Measurements from ENCODE around the gene PCIF1. TPM values are rescaled to one million over a fixed set of nuclear protein-coding genes. Genes with fewer than 3 reads are reported as not detected.
A peak's percentile ranks its signal among the peaks of the same experiment; 100 is the strongest.
"Not testable (repeated sequence)": the region's sequence is repeated elsewhere in the genome, so short reads cannot be mapped to it uniquely, and the experiment has no call there.

PCIF1 gene
- total and polyA plus RNA-seq, 8 donors, result 21.0 to 41.4 (median 27.3) TPM

GRCh38 chr20:45987108-45987780 is 52.8 kb downstream of the PCIF1 start:
- Histone ChIP-seq H3K27me3 (peaks cover 0 to 73% (median 0%) of the 10 kb centered on the region in 3 donors), H3K4me3 (no peak overlapping the region), H3K4me1 (peaks cover 0 to 7% (median 0%) of the 10 kb centered on the region in 4 donors), H3K27ac (no peak overlapping the region), H3K36me3 (no peaks in the 10 kb centered on the region), H3K9me3 (no peaks in the 10 kb centered on the region)
- peak; percentile 79 to 83 for DNase-seq
- intact Hi-C loops (cut with DNase I; ENCODE audit: low total_unique reads), result no loop called here
- TF ChIP-seq POLR2A (IDR thresholded peaks at IDR 0.05) (no peak), CTCF (IDR thresholded peaks at IDR 0.05) (peak in 5 of 7 experiments; percentile 35 to 77 (median 59)), EP300 (IDR thresholded peaks at IDR 0.05) (no peak)
- 7 to 11% (median 9%) methylated on average over 10 to 16 of the region's 16 CpGs for WGBS, 5 donors

GRCh38 chr20:45988830-45989229 is 54.3 kb downstream of the PCIF1 start:
- WGBS, 5 donors, result 62 to 83% (median 69%) methylated on average over 6 of the region's 6 CpGs

GRCh38 chr20:45991616-45992015 is 57.1 kb downstream of the PCIF1 start:
- Histone ChIP-seq H3K9me3 (no peaks in the 10 kb centered on the region), H3K4me1 (peaks cover 0 to 7% (median 0%) of the 10 kb centered on the region in 4 donors), H3K27me3 (peaks cover 0 to 95% (median 0%) of the 10 kb centered on the region in 3 donors), H3K4me3 (no peak overlapping the region), H3K36me3 (no peaks in the 10 kb centered on the region), H3K27ac (no peak overlapping the region)
- 59 to 89% (median 88%) methylated on average over 3 of the region's 3 CpGs for WGBS, 5 donors
- TF ChIP-seq POLR2AphosphoS5 (IDR thresholded peaks at IDR 0.05) (no peak), CTCF (IDR thresholded peaks at IDR 0.05) (no peak), POLR2A (IDR thresholded peaks at IDR 0.05) (no peak), EP300 (IDR thresholded peaks at IDR 0.05) (no peak)
- intact Hi-C loops (cut with DNase I; ENCODE audit: low total_unique reads), result no loop called here
- DNase-seq, result no peak

More at GRCh38 chr20:45988830-45989229, 54.3 kb downstream of the PCIF1 start:
- H3K27me3 ChIP-seq, result peaks cover 0 to 77% (median 0%) of the 10 kb centered on the region in 3 donors
- DNase-seq; H3K4me3 ChIP-seq; H3K36me3 ChIP-seq; intact Hi-C loops (cut with DNase I; ENCODE audit: low total_unique reads); H3K4me1 ChIP-seq; H3K9me3 ChIP-seq; H3K27ac ChIP-seq: not testable (repeated sequence)

GRCh38 chr20:45993197-45993951 is 58.9 kb downstream of the PCIF1 start:
- TF ChIP-seq POLR2AphosphoS5 (IDR thresholded peaks at IDR 0.05), result no peak
- TF ChIP-seq EP300 (IDR thresholded peaks at IDR 0.05), result no peak
- no peak for TF ChIP-seq CTCF (IDR thresholded peaks at IDR 0.05)
- no peak for TF ChIP-seq POLR2A (IDR thresholded peaks at IDR 0.05)
- H3K36me3 ChIP-seq, result no peaks in the 10 kb centered on the region
- no peak overlapping the region for H3K4me3 ChIP-seq
- no peaks in the 10 kb centered on the region for H3K4me1 ChIP-seq
- peaks cover 0 to 97% (median 6%) of the 10 kb centered on the region in 3 donors for H3K27me3 ChIP-seq
- 50 to 66% (median 59%) methylated on average over 12 of the region's 12 CpGs for WGBS, 5 donors
- intact Hi-C loops (cut with DNase I; ENCODE audit: low total_unique reads), result no loop called here
- peak overlapping the region in 1 of 5 donors; percentile 14 for H3K27ac ChIP-seq
- DNase-seq, result peak; percentile 52 to 80
- no peaks in the 10 kb centered on the region for H3K9me3 ChIP-seq
